ENCODE results near the gene FGA. TPM values are rescaled to one million over a fixed set of nuclear protein-coding genes. Genes with fewer than 3 reads are reported as not detected.

FGA gene
- total RNA-seq, 1 donor from 2014 or later: not detected

DNA sequence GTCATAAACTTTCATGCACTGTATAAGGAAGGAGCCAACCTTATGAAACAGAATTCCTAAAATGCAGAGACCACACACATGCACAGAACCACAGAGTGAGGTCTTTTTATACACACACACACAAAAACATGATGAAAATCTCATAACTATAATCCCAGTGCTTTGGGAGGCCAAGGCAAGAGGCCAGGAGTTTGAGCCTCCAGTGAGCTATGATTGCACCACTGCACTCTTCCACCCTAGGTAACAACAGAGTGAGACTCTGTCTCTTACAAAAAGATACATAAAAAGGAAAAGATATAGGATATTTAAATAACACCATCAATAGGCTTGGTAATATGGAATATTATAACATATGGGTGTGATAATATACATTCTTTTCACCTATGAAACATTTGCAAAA is 10.6 kb downstream of the FGA start:
- TF ChIP-seq, protein P1, sequence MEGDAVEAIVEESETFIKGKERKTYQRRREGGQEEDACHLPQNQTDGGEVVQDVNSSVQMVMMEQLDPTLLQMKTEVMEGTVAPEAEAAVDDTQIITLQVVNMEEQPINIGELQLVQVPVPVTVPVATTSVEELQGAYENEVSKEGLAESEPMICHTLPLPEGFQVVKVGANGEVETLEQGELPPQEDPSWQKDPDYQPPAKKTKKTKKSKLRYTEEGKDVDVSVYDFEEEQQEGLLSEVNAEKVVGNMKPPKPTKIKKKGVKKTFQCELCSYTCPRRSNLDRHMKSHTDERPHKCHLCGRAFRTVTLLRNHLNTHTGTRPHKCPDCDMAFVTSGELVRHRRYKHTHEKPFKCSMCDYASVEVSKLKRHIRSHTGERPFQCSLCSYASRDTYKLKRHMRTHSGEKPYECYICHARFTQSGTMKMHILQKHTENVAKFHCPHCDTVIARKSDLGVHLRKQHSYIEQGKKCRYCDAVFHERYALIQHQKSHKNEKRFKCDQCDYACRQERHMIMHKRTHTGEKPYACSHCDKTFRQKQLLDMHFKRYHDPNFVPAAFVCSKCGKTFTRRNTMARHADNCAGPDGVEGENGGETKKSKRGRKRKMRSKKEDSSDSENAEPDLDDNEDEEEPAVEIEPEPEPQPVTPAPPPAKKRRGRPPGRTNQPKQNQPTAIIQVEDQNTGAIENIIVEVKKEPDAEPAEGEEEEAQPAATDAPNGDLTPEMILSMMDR (IDR thresholded peaks at IDR 0.05): no peak
- Mint-ChIP-seq H3K36me3 (ENCODE audit: unreplicated experiment) (no peaks in the 10 kb centered on the region), H3K27ac (ENCODE audit: unreplicated experiment) (no peak overlapping the region), H3K27me3 (ENCODE audit: unreplicated experiment) (peaks cover 19% of the 10 kb centered on the region), H3K4me3 (ENCODE audit: unreplicated experiment) (no peak overlapping the region), H3K4me1 (ENCODE audit: unreplicated experiment) (no peaks in the 10 kb centered on the region), H3K9me3 (ENCODE audit: unreplicated experiment) (no peaks in the 10 kb centered on the region)
- no peak for DNase-seq (ENCODE audit: extremely low spot score, unreplicated experiment)

DNA sequence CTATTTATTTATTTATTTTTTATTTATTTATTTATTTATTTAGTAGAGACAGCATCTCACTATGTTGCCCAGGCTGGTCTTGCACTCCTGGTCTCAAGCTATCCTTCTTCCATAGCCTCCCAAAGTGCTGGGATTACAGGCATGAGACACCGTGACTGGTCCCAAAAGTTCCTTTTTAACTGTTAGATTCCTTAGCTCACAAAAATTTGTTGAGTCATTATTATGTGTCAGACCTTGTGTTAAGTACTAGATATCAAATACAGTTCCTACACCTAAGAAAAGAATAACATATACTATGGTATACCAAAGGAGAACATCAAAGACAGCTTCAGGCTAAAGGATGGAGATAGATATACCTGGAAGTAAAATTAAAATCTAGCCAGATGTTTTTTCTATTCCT is 11.6 kb downstream of the FGA start:
- Mint-ChIP-seq H3K4me3 (ENCODE audit: unreplicated experiment) (no peak overlapping the region), H3K27me3 (ENCODE audit: unreplicated experiment) (peaks cover 19% of the 10 kb centered on the region), H3K4me1 (ENCODE audit: unreplicated experiment) (no peaks in the 10 kb centered on the region), H3K9me3 (ENCODE audit: unreplicated experiment) (no peaks in the 10 kb centered on the region), H3K27ac (ENCODE audit: unreplicated experiment) (no peak overlapping the region), H3K36me3 (ENCODE audit: unreplicated experiment) (no peaks in the 10 kb centered on the region)
- TF ChIP-seq, protein P1 (IDR thresholded peaks at IDR 0.05): no peak
- DNase-seq (ENCODE audit: extremely low spot score, unreplicated experiment): no peak

DNA sequence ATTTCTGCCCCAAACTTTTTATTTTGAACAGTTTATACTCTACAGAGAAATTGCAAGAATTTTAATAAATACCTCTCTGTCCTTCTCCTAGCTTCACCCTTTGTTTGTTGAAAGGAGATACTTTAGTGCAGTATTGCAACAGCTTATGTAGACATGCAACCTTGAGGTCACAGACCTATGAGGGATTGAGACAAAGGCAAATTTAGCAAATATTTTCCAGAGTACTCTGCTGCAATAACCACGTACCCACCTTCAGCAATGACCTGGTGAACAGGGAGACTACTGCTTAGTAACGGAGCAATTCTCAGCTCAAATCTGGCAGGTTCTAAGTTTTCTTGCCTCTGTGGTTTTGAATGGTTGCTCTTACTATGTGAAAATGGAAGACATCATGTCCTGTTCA is 13.2 kb downstream of the FGA start:
- Mint-ChIP-seq H3K9me3 (ENCODE audit: unreplicated experiment) (no peaks in the 10 kb centered on the region), H3K27ac (ENCODE audit: unreplicated experiment) (no peak overlapping the region), H3K36me3 (ENCODE audit: unreplicated experiment) (no peaks in the 10 kb centered on the region), H3K4me3 (ENCODE audit: unreplicated experiment) (no peak overlapping the region), H3K4me1 (ENCODE audit: unreplicated experiment) (no peaks in the 10 kb centered on the region), H3K27me3 (ENCODE audit: unreplicated experiment) (peaks cover 22% of the 10 kb centered on the region)
- no peak for DNase-seq (ENCODE audit: extremely low spot score, unreplicated experiment)
- TF ChIP-seq, protein P1 (IDR thresholded peaks at IDR 0.05): no peak

DNA sequence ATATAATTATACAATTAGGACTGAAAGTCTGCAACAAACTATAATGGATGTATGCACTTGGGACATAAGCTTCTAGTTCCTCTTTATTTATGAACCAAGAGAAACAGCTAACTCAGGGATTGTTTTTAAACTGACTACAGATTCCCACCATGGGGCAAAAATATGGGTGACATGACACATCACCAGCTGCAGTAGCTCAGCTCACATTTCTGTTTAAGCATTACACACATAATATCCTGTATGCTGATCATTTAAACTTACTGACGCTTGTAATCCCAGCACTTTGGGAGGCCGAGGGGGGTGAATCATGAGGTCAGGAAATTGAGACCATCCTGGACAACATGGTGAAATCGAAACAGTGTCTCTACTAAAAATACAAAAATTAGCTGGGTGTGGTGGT is 16.2 kb downstream of the FGA start:
- H3K4me3 Mint-ChIP-seq (ENCODE audit: unreplicated experiment): no peak overlapping the region
- no peaks in the 10 kb centered on the region for H3K4me1 Mint-ChIP-seq (ENCODE audit: unreplicated experiment)
- H3K27ac Mint-ChIP-seq (ENCODE audit: unreplicated experiment): no peak overlapping the region
- no peak for DNase-seq (ENCODE audit: extremely low spot score, unreplicated experiment)
- H3K9me3 Mint-ChIP-seq (ENCODE audit: unreplicated experiment): no peaks in the 10 kb centered on the region
- TF ChIP-seq, protein P1 (IDR thresholded peaks at IDR 0.05): no peak
- no peaks in the 10 kb centered on the region for H3K36me3 Mint-ChIP-seq (ENCODE audit: unreplicated experiment)
- peaks cover 13% of the 10 kb centered on the region for H3K27me3 Mint-ChIP-seq (ENCODE audit: unreplicated experiment)

DNA sequence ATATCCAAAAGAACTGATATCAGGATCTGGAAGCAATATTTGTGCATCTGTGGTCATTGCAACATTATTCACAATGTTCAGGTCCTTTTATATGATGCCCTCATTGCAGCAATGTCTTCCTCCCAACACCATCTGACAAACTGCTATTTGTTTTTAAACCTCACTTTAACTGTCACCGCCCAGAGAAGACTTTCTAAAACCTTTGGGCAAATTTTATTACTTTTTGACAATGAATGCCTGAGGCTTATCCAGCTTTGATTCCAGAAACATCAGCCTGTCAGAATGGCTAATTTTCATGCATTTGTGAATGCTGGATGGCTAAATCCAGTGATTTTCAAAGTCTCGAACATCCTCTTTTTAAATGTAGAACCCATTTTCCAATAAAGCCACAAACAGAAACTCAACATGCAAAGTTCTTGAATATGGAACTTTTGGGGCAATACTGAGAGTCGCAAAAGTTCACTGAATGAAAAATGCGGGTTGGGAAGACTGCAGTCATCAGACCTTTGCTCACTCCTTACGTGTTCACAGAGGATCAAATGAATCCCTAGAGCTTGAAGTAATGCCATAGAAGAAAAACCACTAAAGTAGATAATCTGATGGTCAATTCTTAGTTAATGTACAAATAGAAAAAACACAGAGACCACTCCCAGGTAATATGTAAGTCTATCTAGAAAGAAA is 17.2 kb downstream of the FGA start:
- Mint-ChIP-seq H3K9me3 (ENCODE audit: unreplicated experiment) (no peaks in the 10 kb centered on the region), H3K27me3 (ENCODE audit: unreplicated experiment) (peaks cover 10% of the 10 kb centered on the region), H3K4me3 (ENCODE audit: unreplicated experiment) (no peak overlapping the region), H3K4me1 (ENCODE audit: unreplicated experiment) (no peaks in the 10 kb centered on the region), H3K27ac (ENCODE audit: unreplicated experiment) (no peak overlapping the region), H3K36me3 (ENCODE audit: unreplicated experiment) (no peaks in the 10 kb centered on the region)
- no peak for DNase-seq (ENCODE audit: extremely low spot score, unreplicated experiment)
- TF ChIP-seq, protein P1 (IDR thresholded peaks at IDR 0.05): no peak

Data from osteocyte (in vitro differentiated cells).